Astrocyte of the spinal cord (primary cell): ENCODE data around the gene AKNAD1.

Experiments
- DNase-seq: peaks from one replicate; pipeline ENCODE4 v3.0.0; 2011; ENCODE audit warnings: low read depth, low spot score
- H3K4me3 ChIP-seq: 2 replicates; pipeline ENCODE4 v1.5.1; 2011; ENCODE audit warnings: low read depth, mild to moderate bottlenecking, low read length, moderate library complexity
- CTCF ChIP-seq: IDR thresholded peaks from 2 replicates; pipeline ENCODE4 v1.5.1; 2012; ENCODE audit warnings: low read depth, mild to moderate bottlenecking, low read length, inconsistent platforms
- in situ Hi-C: cut with HindIII; loops from 2 replicates; pipeline ENCODE4 v1.10.0; 2017; ENCODE audit warnings: low sequenced_read_pairs

AKNAD1 gene

GRCh38 chr1:108862698-108863477 is 6.0 kb upstream of the AKNAD1 start:
- H3K4me3 ChIP-seq: no peak overlapping the region
- DNase-seq: no peak
- TF ChIP-seq CTCF: no peak
- in situ Hi-C loops: no loop called here

DNA sequence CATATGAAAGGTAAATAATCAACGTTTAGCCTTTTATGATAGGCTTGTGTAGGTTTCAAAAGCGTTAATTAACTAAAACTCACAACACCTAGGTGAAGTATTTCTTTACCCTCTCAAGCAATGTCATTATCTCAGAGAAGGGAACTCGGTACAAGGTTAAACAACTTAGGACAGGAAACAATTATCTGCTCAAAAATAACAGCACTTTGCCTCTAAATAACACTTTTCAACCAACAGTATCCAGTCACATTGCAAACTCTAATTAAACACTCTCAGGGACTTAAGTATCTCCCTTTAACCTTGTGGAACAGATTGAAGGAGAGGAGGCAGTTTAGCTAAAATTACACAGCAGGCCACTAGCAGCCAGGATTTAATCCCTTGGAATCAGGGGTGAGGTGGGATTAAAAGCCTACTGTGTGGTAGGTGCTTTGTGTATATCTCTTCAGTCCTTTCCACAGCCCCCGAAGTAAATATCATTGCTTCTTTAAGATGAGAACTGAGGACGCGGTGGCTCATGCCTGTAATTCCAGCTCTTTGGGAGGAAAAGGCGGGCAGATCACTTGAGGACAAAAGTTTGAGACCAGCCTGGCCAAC is 5.2 kb upstream of the AKNAD1 start:
- no peak overlapping the region for H3K4me3 ChIP-seq
- TF ChIP-seq CTCF: no peak
- in situ Hi-C loops: no loop called here
- no peak for DNase-seq

DNA sequence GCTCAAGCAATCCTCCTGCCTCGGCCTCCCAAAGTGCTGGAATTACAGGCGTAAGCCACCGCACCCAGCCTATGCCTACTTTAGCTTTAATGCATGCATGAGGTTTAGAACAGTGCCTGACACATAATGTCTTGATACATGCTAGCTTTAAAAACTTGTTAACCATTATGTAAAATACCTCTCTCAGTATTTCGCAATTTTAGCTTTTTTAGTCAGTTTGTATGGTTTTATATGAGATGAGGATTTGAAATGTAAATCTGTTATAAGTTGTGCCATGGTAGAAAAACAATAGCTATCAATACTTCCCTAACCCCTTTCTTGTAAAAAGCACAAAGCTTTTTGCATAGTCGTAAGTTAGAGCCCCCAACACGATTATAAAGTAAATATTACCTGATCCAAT is 4.7 kb upstream of the AKNAD1 start:
- in situ Hi-C loops: no loop called here
- TF ChIP-seq CTCF: no peak
- no peak for DNase-seq
- H3K4me3 ChIP-seq: no peak overlapping the region

- TF ChIP-seq CTCF: no peak
- DNase-seq: no peak
- in situ Hi-C loops: no loop called here
- no peak overlapping the region for H3K4me3 ChIP-seq
Measured at GRCh38 chr1:108860190-108860907, 3.5 kb upstream of the AKNAD1 start.

DNA sequence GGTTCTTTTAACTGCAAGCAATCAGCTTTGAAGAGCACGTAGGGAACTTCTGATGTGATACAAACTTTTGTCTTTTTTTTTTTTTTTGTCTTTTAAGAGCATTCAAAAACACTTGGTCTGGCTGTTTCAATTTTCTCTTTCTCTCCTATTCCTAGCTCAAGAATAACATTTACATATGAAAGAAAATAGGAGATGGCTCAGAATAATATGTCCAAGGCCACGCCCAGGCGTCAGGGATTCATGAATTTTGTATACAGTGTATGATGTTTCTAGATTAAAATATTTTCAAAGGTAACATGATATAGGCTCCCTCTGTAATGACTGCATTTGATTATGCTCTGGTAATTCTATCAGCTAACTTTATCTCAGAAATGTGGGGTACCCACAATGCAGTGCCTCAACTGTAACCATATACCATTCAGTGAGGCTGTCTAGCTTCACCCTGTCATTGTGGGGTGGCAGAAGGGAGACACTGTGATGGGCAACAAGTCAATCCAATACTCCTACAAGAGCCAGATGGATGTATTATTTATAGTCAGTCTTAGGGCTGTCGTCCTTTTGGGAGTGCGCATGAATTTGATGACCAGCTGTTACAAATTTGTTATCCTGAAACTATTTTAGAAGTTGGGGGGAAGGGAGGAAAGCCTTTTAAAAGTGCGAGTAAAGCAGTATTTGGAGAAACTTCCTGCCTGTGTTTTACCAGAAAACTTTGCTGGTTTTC is 1.5 kb upstream of the AKNAD1 start:
- no peak for TF ChIP-seq CTCF
- no peak overlapping the region for H3K4me3 ChIP-seq
- in situ Hi-C loops: no loop called here
- DNase-seq: no peak
